ENCODE measurements around the gene HCFC2. TPM values are rescaled to one million over a fixed set of nuclear protein-coding genes. Genes with fewer than 3 reads are reported as not detected.

The HCFC2 gene
- total and polyA plus RNA-seq, 2 of the 4 experiments (the other 2 are of a cell fraction): 12.0 to 34.2 TPM

Small RNA genes lying within 50 kb of the gene (microRNA-seq; reads per million reads assigned to microRNA genes)
- not detected for gene RNA5SP370 (ENCODE audit: insufficient read depth, insufficient read length)

Small RNA genes lying within 50 kb of the gene (small RNA-seq; reads per million reads assigned to genes)
- gene RNA5SP370: 0 reads per million in 5 experiments

Other genes starting within 250 kb of the HCFC2 start
- 17.6 and 23.1 TPM in 2 replicates for gene NT5DC3, start 223.3 kb upstream of the HCFC2 start, total RNA-seq (2012; rRNA removed)
- 5.6 and 7.3 TPM in 2 replicates for gene NT5DC3, start 223.3 kb upstream of the HCFC2 start, polyA plus RNA-seq (2012; rRNA removed)
- 398 and 587 TPM in 2 replicates for gene HSP90B1, start 134.1 kb upstream of the HCFC2 start, total RNA-seq (2012; rRNA removed)
- gene HSP90B1, start 134.1 kb upstream of the HCFC2 start, polyA plus RNA-seq (2012; rRNA removed): 686 and 765 TPM in 2 replicates
- gene TDG, start 98.7 kb upstream of the HCFC2 start, total RNA-seq (2012; rRNA removed): 14.0 and 24.2 TPM in 2 replicates
- 11.5 and 14.7 TPM in 2 replicates for gene TDG, start 98.7 kb upstream of the HCFC2 start, polyA plus RNA-seq (2012; rRNA removed)
- gene GLT8D2, start 14.3 kb upstream of the HCFC2 start, total RNA-seq (2012; rRNA removed): 30.8 and 33.5 TPM in 2 replicates
- 43.3 and 47.9 TPM in 2 replicates for gene GLT8D2, start 14.3 kb upstream of the HCFC2 start, polyA plus RNA-seq (2012; rRNA removed)
- gene NFYB, start 73.7 kb downstream of the HCFC2 start, total RNA-seq (2012; rRNA removed): 22.2 and 31.4 TPM in 2 replicates
- gene NFYB, start 73.7 kb downstream of the HCFC2 start, polyA plus RNA-seq (2012; rRNA removed): 19.8 and 28.4 TPM in 2 replicates
- gene TXNRD1, start 151.2 kb downstream of the HCFC2 start, total RNA-seq (2012; rRNA removed): 582 and 671 TPM in 2 replicates
- gene TXNRD1, start 151.2 kb downstream of the HCFC2 start, polyA plus RNA-seq (2012; rRNA removed): 325 and 379 TPM in 2 replicates
- 4.1 and 6.9 TPM in 2 replicates for gene EID3, start 239.2 kb downstream of the HCFC2 start, total RNA-seq (2012; rRNA removed)
- gene EID3, start 239.2 kb downstream of the HCFC2 start, polyA plus RNA-seq (2012; rRNA removed): 2.0 and 2.2 TPM in 2 replicates

Measured in IMR-90 (cell line).